ENCODE measurements around the gene ITPR1.

DNA sequence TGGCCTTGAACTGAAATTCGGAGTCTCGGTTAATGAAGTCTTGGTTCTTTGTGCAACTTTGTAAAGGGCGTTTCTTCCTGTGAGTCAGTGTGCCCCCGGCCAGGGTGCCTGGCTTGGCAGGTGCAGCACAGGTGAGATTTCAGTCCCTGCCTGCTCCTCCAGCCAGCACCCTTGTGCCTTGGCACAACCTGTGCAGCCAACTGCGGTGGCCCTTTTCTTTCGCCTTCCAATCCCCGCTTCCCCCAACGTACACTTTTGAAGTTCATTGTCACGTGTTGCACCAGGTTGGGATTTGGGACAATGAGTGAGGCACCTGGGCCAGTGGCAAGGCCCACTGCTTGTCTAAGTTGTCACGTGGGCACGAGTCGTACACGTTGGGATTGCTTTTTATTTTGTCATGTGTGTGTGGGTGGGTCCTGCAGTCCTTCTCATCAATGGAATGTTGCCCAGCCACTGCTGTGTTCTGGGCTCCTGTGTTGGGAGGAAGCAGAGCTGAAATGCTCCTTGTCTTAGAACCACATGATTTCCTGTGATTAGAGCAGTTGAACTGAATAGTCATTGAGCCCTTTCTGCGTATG, 243.2 kb downstream of the ITPR1 start:
- TF ChIP-seq EZH2 (IDR thresholded peaks at IDR 0.05; ENCODE audit: borderline replicate concordance, low read length): no peak
- TF ChIP-seq, protein P1, sequence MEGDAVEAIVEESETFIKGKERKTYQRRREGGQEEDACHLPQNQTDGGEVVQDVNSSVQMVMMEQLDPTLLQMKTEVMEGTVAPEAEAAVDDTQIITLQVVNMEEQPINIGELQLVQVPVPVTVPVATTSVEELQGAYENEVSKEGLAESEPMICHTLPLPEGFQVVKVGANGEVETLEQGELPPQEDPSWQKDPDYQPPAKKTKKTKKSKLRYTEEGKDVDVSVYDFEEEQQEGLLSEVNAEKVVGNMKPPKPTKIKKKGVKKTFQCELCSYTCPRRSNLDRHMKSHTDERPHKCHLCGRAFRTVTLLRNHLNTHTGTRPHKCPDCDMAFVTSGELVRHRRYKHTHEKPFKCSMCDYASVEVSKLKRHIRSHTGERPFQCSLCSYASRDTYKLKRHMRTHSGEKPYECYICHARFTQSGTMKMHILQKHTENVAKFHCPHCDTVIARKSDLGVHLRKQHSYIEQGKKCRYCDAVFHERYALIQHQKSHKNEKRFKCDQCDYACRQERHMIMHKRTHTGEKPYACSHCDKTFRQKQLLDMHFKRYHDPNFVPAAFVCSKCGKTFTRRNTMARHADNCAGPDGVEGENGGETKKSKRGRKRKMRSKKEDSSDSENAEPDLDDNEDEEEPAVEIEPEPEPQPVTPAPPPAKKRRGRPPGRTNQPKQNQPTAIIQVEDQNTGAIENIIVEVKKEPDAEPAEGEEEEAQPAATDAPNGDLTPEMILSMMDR (conservative IDR thresholded peaks at IDR 0.05 in 1 of 2, IDR thresholded peaks at IDR 0.05 in 1 of 2; ENCODE audit: extremely low read depth in 1 of 2, insufficient read depth in 1 of 2, low read depth in 1 of 2, low read length in 2 of 2): no peak
